Measurements from ENCODE around the gene ATXN7L1. TPM values are rescaled to one million over a fixed set of nuclear protein-coding genes. Genes with fewer than 3 reads are reported as not detected.
A peak's percentile ranks its signal among the peaks of the same experiment; 100 is the strongest.

The ATXN7L1 gene
- total RNA-seq, 1 experiment from 2014 or later: 24.3 TPM

DNA sequence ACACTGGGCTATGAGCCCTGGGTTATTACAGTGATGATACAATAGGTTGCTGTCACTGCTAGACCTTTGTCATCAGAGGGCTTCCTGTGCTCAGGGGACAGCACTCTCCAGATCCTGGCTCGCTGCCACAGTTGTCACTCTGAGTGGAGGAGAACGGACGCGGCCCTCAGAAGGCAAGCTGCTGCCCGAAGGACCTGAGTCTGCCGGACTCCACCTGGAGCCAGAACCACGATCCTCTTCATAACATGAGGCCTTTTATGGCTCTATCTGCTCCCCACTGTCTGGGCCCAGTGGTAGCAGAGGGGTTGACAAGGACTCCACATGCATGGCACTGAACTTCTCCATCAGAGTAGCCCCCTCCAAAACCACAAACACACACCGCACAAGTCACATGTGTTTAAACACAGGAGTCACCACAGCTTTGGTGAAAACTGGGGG lies 200.4 kb downstream of the ATXN7L1 start:
- Histone ChIP-seq H3K9ac (ENCODE audit: extremely low read depth, insufficient read length, low read length) (no peak overlapping the region), H3K4ac (ENCODE audit: low read depth, low read length) (peak overlapping the region; percentile 45; the same call in 1 of the 2 replicates), H2BK20ac (ENCODE audit: low read depth, low read length, poor library complexity, severe bottlenecking) (no peak overlapping the region), H3K9me3 (ENCODE audit: control insufficient read depth, low read depth, low read length) (no peaks in the 10 kb centered on the region), H4K5ac (ENCODE audit: insufficient read length, low read depth, low read length) (no peak overlapping the region), H3K23ac (ENCODE audit: insufficient read length, low read depth, low read length) (peak overlapping the region; percentile 79), H3K18ac (ENCODE audit: insufficient read length, low read depth, low read length) (no peak overlapping the region), H2AFZ (ENCODE audit: low read length) (no peak overlapping the region), H4K8ac (replicated peaks; ENCODE audit: insufficient read length, low read depth, low read length) (no peak overlapping the region), H2BK5ac (ENCODE audit: insufficient read length, low read length) (no peak overlapping the region), H3K27me3 (ENCODE audit: insufficient read depth, low read length) (no peaks in the 10 kb centered on the region), H2BK12ac (ENCODE audit: insufficient read length, low read depth, low read length) (no peak overlapping the region), H3K79me1 (ENCODE audit: insufficient read depth, low read depth, low read length, poor library complexity, severe bottlenecking) (peaks cover 3% of the 10 kb centered on the region), H2BK15ac (ENCODE audit: low read depth, low read length) (no peak overlapping the region), H3K4me2 (ENCODE audit: insufficient read depth, insufficient read length, low read length) (no peak overlapping the region), H3K56ac (ENCODE audit: insufficient read length, low read depth, low read length) (no peak overlapping the region), H3K79me2 (ENCODE audit: insufficient read depth, low read length) (peaks cover 2% of the 10 kb centered on the region; the same call in 1 of the 2 replicates), H2BK120ac (ENCODE audit: low read depth, low read length, poor library complexity, severe bottlenecking) (no peak overlapping the region), H4K91ac (ENCODE audit: insufficient read length, low read depth, low read length) (no peak overlapping the region), H4K20me1 (ENCODE audit: control insufficient read depth, insufficient read depth, insufficient read length) (no peaks in the 10 kb centered on the region), H2AK5ac (ENCODE audit: insufficient read length, low read length) (no peak overlapping the region), H3K14ac (ENCODE audit: insufficient read depth, low read length) (peak overlapping the region; percentile 65), H3K27ac (ENCODE audit: insufficient read length, low read depth, low read length) (no peak overlapping the region), H3T11ph (ENCODE audit: low read length) (no peak overlapping the region), H3K4me1 (ENCODE audit: insufficient read depth, low read length) (peaks cover 23% of the 10 kb centered on the region; the same call in 1 of the 2 replicates), H3K23me2 (ENCODE audit: insufficient read length, low read depth, low read length, poor library complexity, severe bottlenecking) (no peaks in the 10 kb centered on the region)
- H3K9me3 Mint-ChIP-seq: no peaks in the 10 kb centered on the region
- H3K27ac Mint-ChIP-seq: no peak overlapping the region; a peak in 2 of 7 replicates
- H3K4me1 Mint-ChIP-seq: peaks cover 46 to 49% of the 10 kb centered on the region in 2 experiments
- DNase-seq: no peak
- H3K36me3 Mint-ChIP-seq (ENCODE audit: insufficient read depth in 1 of 3, low read depth in 3 of 3): no peaks in the 10 kb centered on the region
- no peaks in the 10 kb centered on the region for H3K27me3 Mint-ChIP-seq (ENCODE audit: low read depth)
- WGBS (ENCODE audit: extremely low coverage, insufficient read length, low lambda C conversion rate): no CpG with 5 or more reads among the region's 8 CpGs
- TF ChIP-seq, protein P1, sequence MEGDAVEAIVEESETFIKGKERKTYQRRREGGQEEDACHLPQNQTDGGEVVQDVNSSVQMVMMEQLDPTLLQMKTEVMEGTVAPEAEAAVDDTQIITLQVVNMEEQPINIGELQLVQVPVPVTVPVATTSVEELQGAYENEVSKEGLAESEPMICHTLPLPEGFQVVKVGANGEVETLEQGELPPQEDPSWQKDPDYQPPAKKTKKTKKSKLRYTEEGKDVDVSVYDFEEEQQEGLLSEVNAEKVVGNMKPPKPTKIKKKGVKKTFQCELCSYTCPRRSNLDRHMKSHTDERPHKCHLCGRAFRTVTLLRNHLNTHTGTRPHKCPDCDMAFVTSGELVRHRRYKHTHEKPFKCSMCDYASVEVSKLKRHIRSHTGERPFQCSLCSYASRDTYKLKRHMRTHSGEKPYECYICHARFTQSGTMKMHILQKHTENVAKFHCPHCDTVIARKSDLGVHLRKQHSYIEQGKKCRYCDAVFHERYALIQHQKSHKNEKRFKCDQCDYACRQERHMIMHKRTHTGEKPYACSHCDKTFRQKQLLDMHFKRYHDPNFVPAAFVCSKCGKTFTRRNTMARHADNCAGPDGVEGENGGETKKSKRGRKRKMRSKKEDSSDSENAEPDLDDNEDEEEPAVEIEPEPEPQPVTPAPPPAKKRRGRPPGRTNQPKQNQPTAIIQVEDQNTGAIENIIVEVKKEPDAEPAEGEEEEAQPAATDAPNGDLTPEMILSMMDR (conservative IDR thresholded peaks at IDR 0.05): no peak
- H3K4me3 Mint-ChIP-seq: no peak overlapping the region
